D721Med (cell line): Measurements from ENCODE around the gene KIF22.

Experiments
- DNase-seq: peaks from one replicate; pipeline ENCODE4 v3.0.0; 2011; ENCODE audit warnings: low spot score; ENCODE audit not compliant: insufficient read length
- FAIRE-seq: peaks from 2 replicates; lab custom pipeline; 2011; peaks lifted over from hg19 to GRCh38; lab: Jason Lieb, UNC
- TF ChIP-seq, protein P1 (sequence below): IDR thresholded peaks from 2 replicates; pipeline ENCODE4 v1.5.1; 2012; ENCODE audit warnings: mild to moderate bottlenecking, control low read depth; ENCODE audit not compliant: insufficient read depth; ENCODE audit errors: missing control alignments

The KIF22 gene

DNA sequence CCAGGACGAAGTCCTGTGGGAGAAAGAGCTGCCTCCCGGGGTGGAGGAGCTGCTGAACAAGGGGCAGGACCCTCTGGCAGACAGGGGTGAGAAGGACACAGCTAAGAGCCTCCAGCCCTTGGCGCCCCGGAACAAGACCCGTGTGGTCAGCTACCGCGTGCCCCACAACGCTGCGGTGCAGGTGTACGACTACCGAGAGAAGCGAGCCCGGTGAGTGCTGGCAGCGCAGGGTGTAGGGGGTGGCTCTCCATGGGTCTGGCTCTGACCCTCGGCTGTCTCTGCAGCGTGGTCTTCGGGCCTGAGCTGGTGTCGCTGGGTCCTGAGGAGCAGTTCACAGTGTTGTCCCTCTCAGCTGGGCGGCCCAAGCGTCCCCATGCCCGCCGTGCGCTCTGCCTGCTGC lies 51.1 kb downstream of the KIF22 start:
- FAIRE-seq (no peak), DNase-seq (no peak)
- TF ChIP-seq, protein P1, sequence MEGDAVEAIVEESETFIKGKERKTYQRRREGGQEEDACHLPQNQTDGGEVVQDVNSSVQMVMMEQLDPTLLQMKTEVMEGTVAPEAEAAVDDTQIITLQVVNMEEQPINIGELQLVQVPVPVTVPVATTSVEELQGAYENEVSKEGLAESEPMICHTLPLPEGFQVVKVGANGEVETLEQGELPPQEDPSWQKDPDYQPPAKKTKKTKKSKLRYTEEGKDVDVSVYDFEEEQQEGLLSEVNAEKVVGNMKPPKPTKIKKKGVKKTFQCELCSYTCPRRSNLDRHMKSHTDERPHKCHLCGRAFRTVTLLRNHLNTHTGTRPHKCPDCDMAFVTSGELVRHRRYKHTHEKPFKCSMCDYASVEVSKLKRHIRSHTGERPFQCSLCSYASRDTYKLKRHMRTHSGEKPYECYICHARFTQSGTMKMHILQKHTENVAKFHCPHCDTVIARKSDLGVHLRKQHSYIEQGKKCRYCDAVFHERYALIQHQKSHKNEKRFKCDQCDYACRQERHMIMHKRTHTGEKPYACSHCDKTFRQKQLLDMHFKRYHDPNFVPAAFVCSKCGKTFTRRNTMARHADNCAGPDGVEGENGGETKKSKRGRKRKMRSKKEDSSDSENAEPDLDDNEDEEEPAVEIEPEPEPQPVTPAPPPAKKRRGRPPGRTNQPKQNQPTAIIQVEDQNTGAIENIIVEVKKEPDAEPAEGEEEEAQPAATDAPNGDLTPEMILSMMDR: no peak

DNA sequence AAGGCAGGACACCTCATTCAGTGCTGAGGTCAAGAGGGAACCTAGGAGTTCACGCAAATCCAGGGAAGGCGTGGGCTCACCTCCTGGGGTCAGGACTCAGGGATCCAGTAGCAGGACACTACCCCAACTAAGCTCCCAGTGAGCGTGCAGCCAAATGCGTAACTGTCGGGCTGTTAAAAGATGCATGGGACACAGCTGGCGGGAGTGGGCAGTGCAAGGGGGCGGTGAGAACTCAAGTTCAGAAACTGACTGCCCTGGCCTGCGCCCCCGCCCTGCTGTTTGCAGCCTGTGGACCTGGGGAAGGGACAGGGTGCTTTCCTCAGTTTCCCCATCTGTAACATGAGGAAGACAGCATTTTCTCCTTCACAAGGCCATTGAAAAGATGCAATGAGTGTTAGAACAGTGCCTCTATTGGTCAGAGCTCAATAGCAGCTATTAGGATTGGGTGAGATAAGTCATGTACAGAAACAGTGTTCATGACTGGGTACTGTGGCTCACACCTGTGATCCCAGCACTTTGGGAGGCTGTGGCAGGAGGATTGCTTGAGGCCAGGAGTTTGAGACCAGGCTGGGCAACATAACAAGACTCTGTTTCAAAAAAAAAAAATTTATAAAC lies 52.3 kb downstream of the KIF22 start:
- no peak for FAIRE-seq
- DNase-seq: no peak
- TF ChIP-seq, protein P1: no peak

GRCh38 chr16:29843931-29844330 lies 53.4 kb downstream of the KIF22 start:
- TF ChIP-seq, protein P1: no peak
- DNase-seq: no peak
- no peak for FAIRE-seq

DNA sequence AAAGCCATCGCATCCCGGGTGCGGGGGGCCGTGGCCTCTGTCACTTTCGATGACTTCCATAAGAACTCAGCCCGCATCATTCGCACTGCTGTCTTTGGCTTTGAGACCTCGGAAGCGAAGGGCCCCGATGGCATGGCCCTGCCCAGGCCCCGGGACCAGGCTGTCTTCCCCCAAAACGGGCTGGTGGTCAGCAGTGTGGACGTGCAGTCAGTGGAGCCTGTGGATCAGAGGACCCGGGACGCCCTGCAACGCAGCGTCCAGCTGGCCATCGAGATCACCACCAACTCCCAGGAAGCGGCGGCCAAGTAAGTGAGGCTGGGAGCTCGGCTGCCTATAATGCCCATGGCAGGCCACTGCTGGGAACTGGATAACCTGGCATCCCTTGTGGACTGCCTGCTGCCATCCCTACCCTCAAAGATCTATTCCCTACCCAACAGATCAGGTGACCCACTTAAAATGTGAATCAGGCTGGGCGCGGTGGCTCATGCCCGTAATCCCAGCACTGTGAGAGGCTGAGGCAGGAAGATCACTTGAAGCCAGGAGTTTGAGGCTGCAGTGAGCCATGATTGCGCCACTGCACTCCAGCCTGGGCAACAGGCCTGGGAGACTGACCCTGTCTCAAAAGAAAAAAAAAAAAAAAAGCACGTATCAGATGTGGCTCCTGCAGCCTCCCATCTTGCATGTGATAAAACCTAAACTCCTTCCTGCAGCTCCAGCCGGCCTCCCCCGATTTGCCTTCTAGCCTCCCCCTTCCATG lies 54.2 kb downstream of the KIF22 start:
- DNase-seq (no peak), FAIRE-seq (no peak)
- TF ChIP-seq, protein P1: no peak

GRCh38 chr16:29845656-29846055 lies 55.1 kb downstream of the KIF22 start:
- no peak for DNase-seq
- FAIRE-seq: no peak

GRCh38 chr16:29848420-29849297 lies 58.1 kb downstream of the KIF22 start:
- FAIRE-seq (no peak), DNase-seq (peak; percentile 75)
- TF ChIP-seq, protein P1: peak; percentile 76

More at GRCh38 chr16:29845656-29846055, 55.1 kb downstream of the KIF22 start:
- TF ChIP-seq, protein P1: no peak
